Thyroid gland (tissue), 4 donors: ENCODE measurements around the gene LRMDA. TPM values are rescaled to one million over a fixed set of nuclear protein-coding genes. Genes with fewer than 3 reads are reported as not detected.

Experiments used
- DNase-seq, 2 donors: peaks; one replicate each; pipeline ENCODE4 v3.0.0-alpha.2; 2019
- H3K27ac ChIP-seq, 3 donors: fragments of 200-600 bp; sonication (generic); 1 replicate in 2 of 3; 2 replicates in 1 of 3; pipeline ENCODE4 v1.5.1; 2016 to 2019; ENCODE audit warnings: mild to moderate bottlenecking in 1 of 3, moderate library complexity in 1 of 3
- H3K27me3 ChIP-seq: fragments of 200-600 bp; sonication (generic); one replicate; pipeline ENCODE4 v1.5.1; 2019
- H3K36me3 ChIP-seq, 2 donors: fragments of 200-600 bp; sonication (generic); one replicate each; pipeline ENCODE4 v1.5.1; 2016 to 2019
- H3K4me1 ChIP-seq, 2 donors: fragments of 200-600 bp; sonication (generic); one replicate each; pipeline ENCODE4 v1.5.1; 2017 to 2019
- H3K4me3 ChIP-seq, 3 donors: fragments of 200-600 bp; sonication (generic); replicated peaks in 1 of 3; 1 replicate in 2 of 3; 2 replicates in 1 of 3; pipeline ENCODE4 v1.5.1; 2016; ENCODE audit warnings: mild to moderate bottlenecking in 1 of 3
- H3K9me3 ChIP-seq: fragments of 200-600 bp; sonication (generic); one replicate; pipeline ENCODE4 v1.5.1; 2017
- CTCF ChIP-seq, 6 experiments: fragments of 200-600 bp in 3 of 6; fragments of 450-650 bp in 3 of 6; sonication (generic) in 3 of 6; IDR thresholded peaks; one replicate each; pipeline ENCODE4 v1.5.1; 2016 to 2019; ENCODE audit warnings: antibody characterized with exemption in 6 of 6, mild to moderate bottlenecking in 2 of 6, inconsistent platforms in 1 of 6, moderate library complexity in 1 of 6
- POLR2A ChIP-seq, 2 donors: fragments of 450-650 bp; IDR thresholded peaks; one replicate each; pipeline ENCODE4 v1.6.1; 2017; ENCODE audit warnings: antibody characterized with exemption in 2 of 2, mild to moderate bottlenecking in 2 of 2, moderate library complexity in 1 of 2
- WGBS, 2 donors: methylation state at CpG; one replicate each; pipeline ENCODE4 v1.1.5; 2017; 5-methylcytosine and 5-hydroxymethylcytosine counted together
- intact Hi-C: fragments of 100-400 bp; cut with DNase I; formaldehyde crosslinking; loops from one replicate; pipeline ENCODE4 v1.15.1; 2023
- total RNA-seq, 4 donors: library from RNA; depleted of rRNA; stranded (reverse); fragments of >200 nt; gene quantifications; one replicate each; pipeline ENCODE4 v1.2.3, GENCODE V29; 2016

The LRMDA gene
- total RNA-seq, 4 donors from 2014 or later = 16.5 to 31.7 (median 23.2) TPM

- no peaks in the 10 kb centered on the region for H3K9me3 ChIP-seq
- WGBS, 2 donors = 88 to 89% methylated on average over 20 of the region's 20 CpGs
- TF ChIP-seq CTCF (IDR thresholded peaks at IDR 0.05) (no peak), POLR2A (IDR thresholded peaks at IDR 0.05) (no peak)
- no peak for DNase-seq
- no peaks in the 10 kb centered on the region for H3K36me3 ChIP-seq
- H3K4me1 ChIP-seq = no peaks in the 10 kb centered on the region
- intact Hi-C loops = loop anchor here (5.0 to 10.0 kb wide), 2 partner anchors 111 to 638 kb away; no protein-coding TSS in a partner anchor
- H3K27me3 ChIP-seq = no peaks in the 10 kb centered on the region
- no peak overlapping the region for H3K27ac ChIP-seq
- no peak overlapping the region for H3K4me3 ChIP-seq
Observed at GRCh38 chr10:76035206-76036110, 604.0 kb downstream of the LRMDA start.

- no peak overlapping the region for H3K27ac ChIP-seq
- intact Hi-C loops = loop anchor here (5.0 to 10.0 kb wide), 2 partner anchors 112 to 639 kb away; no protein-coding TSS in a partner anchor
- no peaks in the 10 kb centered on the region for H3K27me3 ChIP-seq
- no peak overlapping the region for H3K4me3 ChIP-seq
- no peaks in the 10 kb centered on the region for H3K9me3 ChIP-seq
- peak; percentile 69 to 76 for DNase-seq
- 33 to 39% methylated on average over 17 to 18 of the region's 18 CpGs for WGBS, 2 donors
- no peaks in the 10 kb centered on the region for H3K36me3 ChIP-seq
- H3K4me1 ChIP-seq = no peaks in the 10 kb centered on the region
- TF ChIP-seq CTCF (IDR thresholded peaks at IDR 0.05) (peak; percentile 76 to 96 (median 82)), POLR2A (IDR thresholded peaks at IDR 0.05) (no peak)
Observed at GRCh38 chr10:76036111-76036940, 604.9 kb downstream of the LRMDA start.

GRCh38 chr10:76036962-76037361, 605.5 kb downstream of the LRMDA start:
- H3K9me3 ChIP-seq = no peaks in the 10 kb centered on the region
- intact Hi-C loops = loop anchor here (5.0 to 10.0 kb wide), 2 partner anchors 112 to 640 kb away; no protein-coding TSS in a partner anchor
- no peaks in the 10 kb centered on the region for H3K36me3 ChIP-seq
- H3K4me3 ChIP-seq = no peak overlapping the region
- H3K27ac ChIP-seq = no peak overlapping the region
- TF ChIP-seq CTCF (IDR thresholded peaks at IDR 0.05) (no peak), POLR2A (IDR thresholded peaks at IDR 0.05) (no peak)
- no peak for DNase-seq
- H3K27me3 ChIP-seq = no peaks in the 10 kb centered on the region
- H3K4me1 ChIP-seq = no peaks in the 10 kb centered on the region

- TF ChIP-seq POLR2A (IDR thresholded peaks at IDR 0.05) (no peak), CTCF (IDR thresholded peaks at IDR 0.05) (no peak)
- Histone ChIP-seq H3K4me3 (no peak overlapping the region), H3K9me3 (no peaks in the 10 kb centered on the region), H3K27me3 (no peaks in the 10 kb centered on the region), H3K4me1 (no peaks in the 10 kb centered on the region), H3K36me3 (no peaks in the 10 kb centered on the region), H3K27ac (no peak overlapping the region)
- no peak for DNase-seq
- intact Hi-C loops = loop anchor here (5.0 to 10.0 kb wide), 2 partner anchors 113 to 640 kb away; no protein-coding TSS in a partner anchor
- 92 to 100% methylated on average over 2 of the region's 2 CpGs for WGBS, 2 donors
Observed at GRCh38 chr10:76037531-76038155, 606.2 kb downstream of the LRMDA start.
